Activated naive CD8-positive, alpha-beta T cell treated with anti-CD3 and anti-CD28 coated beads, Interleukin-2, amount 10 ng/mL, durations not matched to agents 7 days and 5 days (primary cell): ENCODE measurements around the gene SYVN1. TPM values are rescaled to one million over a fixed set of nuclear protein-coding genes. Genes with fewer than 3 reads are reported as not detected.
"Not testable (repeated sequence)": the region's sequence is repeated elsewhere in the genome, so short reads cannot be mapped to it uniquely, and the experiment has no call there.

ENCODE experiments used
- ATAC-seq: fragments of 150-1000 bp; cut with Tn5 transposase; one replicate; pipeline ENCODE4 v1.10.0; 2021; ENCODE audit warnings: low read depth, moderate library complexity
- POLR2A ChIA-PET: fragments of 350-600 bp; sonication (Branson Sonifier 250); formaldehyde crosslinking; loops from one replicate; lab custom pipeline; 2021; ENCODE audit warnings: antibody characterized with exemption; lab: Charles Lee
- DNase-seq: peaks from one replicate; pipeline ENCODE4 v3.0.0; 2021
- H3K27ac Mint-ChIP-seq: one replicate; pipeline ENCODE4 v1.8.0; 2022; ENCODE audit warnings: mild to moderate bottlenecking, mixed read lengths
- H3K27me3 Mint-ChIP-seq: one replicate; pipeline ENCODE4 v1.8.0; 2022; ENCODE audit warnings: mild to moderate bottlenecking, moderate library complexity, mixed read lengths
- H3K36me3 Mint-ChIP-seq: one replicate; pipeline ENCODE4 v1.8.0; 2021; ENCODE audit warnings: mild to moderate bottlenecking, mixed read lengths
- H3K4me1 Mint-ChIP-seq: one replicate; pipeline ENCODE4 v1.8.0; 2021; ENCODE audit warnings: mixed read lengths
- H3K4me3 Mint-ChIP-seq: one replicate; pipeline ENCODE4 v1.8.0; 2022; ENCODE audit warnings: mild to moderate bottlenecking, moderate library complexity, mixed read lengths
- H3K9me3 Mint-ChIP-seq: one replicate; pipeline ENCODE4 v1.8.0; 2021; ENCODE audit warnings: mixed read lengths
- total RNA-seq, 2 experiments: library from RNA; stranded (reverse); gene quantifications; one replicate each; pipeline ENCODE4 v1.2.3, GENCODE V29; 2021

SYVN1 gene
- 10 to 100 TPM; 43.4 to 45.1 TPM for total RNA-seq

- POLR2A ChIA-PET = interaction anchor here (0.6 to 3.8 kb wide), 20 partner anchors 10 to 364 kb away, joined by 3 to 62 read pairs (median 4); partner anchors contain the start of genes ARL2, CAPN1, DPF2 and FAU
- DNase-seq (peak; percentile 93), ATAC-seq (peak; percentile 75)
- Mint-ChIP-seq H3K4me1 (peaks cover 29% of the 10 kb centered on the region), H3K27ac (peak within 1 kb of the TSS; percentile 100), H3K27me3 (no peaks in the 10 kb centered on the region), H3K9me3 (no peaks in the 10 kb centered on the region), H3K36me3 (peaks cover 4% of the 10 kb centered on the region), H3K4me3 (peak within 1 kb of the TSS; percentile 99)
Measured at GRCh38 chr11:65134240-65134951, at the start of gene SYVN1. Gene SYVN1, minus strand, starts transcription at chr11:65134519. Its CDS starts 918 bp downstream, at chr11:65133601.

GRCh38 chr11:65183201-65183891 lies 49.0 kb upstream of the SYVN1 start:
- POLR2A ChIA-PET = interaction anchor here (1.6 to 4.5 kb wide), 5 partner anchors 13 to 79 kb away, joined by 6 to 30 read pairs (median 15); partner anchors contain the start of genes POLA2, SPDYC, SYVN1 and TM7SF2
- H3K9me3 Mint-ChIP-seq = no peaks in the 10 kb centered on the region
- H3K36me3 Mint-ChIP-seq = peaks cover 9% of the 10 kb centered on the region
- H3K4me1 Mint-ChIP-seq = peaks cover 17% of the 10 kb centered on the region
- DNase-seq = no peak
- H3K4me3 Mint-ChIP-seq = peak overlapping the region; percentile 59
- H3K27ac Mint-ChIP-seq = no peak overlapping the region
- H3K27me3 Mint-ChIP-seq = peaks cover 4% of the 10 kb centered on the region
- no peak for ATAC-seq

- POLR2A ChIA-PET = interaction anchor here (0.6 to 4.5 kb wide), 10 partner anchors 13 to 170 kb away, joined by 3 to 30 read pairs (median 9); partner anchors contain the start of genes DPF2, FAU, MRPL49 and POLA2
- DNase-seq (no peak), ATAC-seq (peak; percentile 16)
- H3K27me3 Mint-ChIP-seq = peaks cover 4% of the 10 kb centered on the region
- H3K36me3 Mint-ChIP-seq = peaks cover 9% of the 10 kb centered on the region
- H3K9me3 Mint-ChIP-seq = no peaks in the 10 kb centered on the region
- H3K4me1 Mint-ChIP-seq = peaks cover 17% of the 10 kb centered on the region
- H3K27ac Mint-ChIP-seq = peak overlapping the region; percentile 71
- peak overlapping the region; percentile 98 for H3K4me3 Mint-ChIP-seq
Measured at GRCh38 chr11:65182258-65183170, 48.2 kb upstream of the SYVN1 start.

- Mint-ChIP-seq H3K9me3 (no peaks in the 10 kb centered on the region), H3K27ac (peak within 1 kb of the TSS; percentile 91), H3K27me3 (peaks cover 4% of the 10 kb centered on the region), H3K4me1 (peaks cover 17% of the 10 kb centered on the region), H3K36me3 (peaks cover 6% of the 10 kb centered on the region), H3K4me3 (peak within 1 kb of the TSS; percentile 98)
- DNase-seq (peak; percentile 73), ATAC-seq (peak; percentile 77)
- POLR2A ChIA-PET = interaction anchor here (0.8 to 4.5 kb wide), 11 partner anchors 12 to 167 kb away, joined by 3 to 30 read pairs (median 7); partner anchors contain the start of genes ARL2, DPF2, FAU and MRPL49
Measured at GRCh38 chr11:65181569-65182257, 47.4 kb upstream of the SYVN1 start, which contains the start of gene CAPN1. Gene CAPN1, plus strand, starts transcription at chr11:65181928. Its CDS starts 774 bp downstream, at chr11:65182702.

- Mint-ChIP-seq H3K36me3 (peaks cover 4% of the 10 kb centered on the region), H3K27me3 (peaks cover 4% of the 10 kb centered on the region), H3K9me3 (no peaks in the 10 kb centered on the region), H3K4me1 (peaks cover 17% of the 10 kb centered on the region), H3K27ac (peak overlapping the region; percentile 77), H3K4me3 (peak overlapping the region; percentile 89)
- DNase-seq (peak; percentile 77), ATAC-seq (peak; percentile 63)
- POLR2A ChIA-PET = interaction anchor here (0.5 to 4.5 kb wide), 11 partner anchors 11 to 257 kb away, joined by 3 to 30 read pairs (median 7); partner anchors contain the start of genes ARL2, DPF2, FAU and MRPL49
Measured at GRCh38 chr11:65180877-65181568, 46.7 kb upstream of the SYVN1 start.

GRCh38 chr11:65174571-65175010 lies 40.3 kb upstream of the SYVN1 start:
- H3K36me3 Mint-ChIP-seq, H3K4me1 Mint-ChIP-seq, POLR2A ChIA-PET, ATAC-seq, H3K9me3 Mint-ChIP-seq, H3K27me3 Mint-ChIP-seq, H3K4me3 Mint-ChIP-seq, H3K27ac Mint-ChIP-seq, DNase-seq: not testable (repeated sequence)

DNA sequence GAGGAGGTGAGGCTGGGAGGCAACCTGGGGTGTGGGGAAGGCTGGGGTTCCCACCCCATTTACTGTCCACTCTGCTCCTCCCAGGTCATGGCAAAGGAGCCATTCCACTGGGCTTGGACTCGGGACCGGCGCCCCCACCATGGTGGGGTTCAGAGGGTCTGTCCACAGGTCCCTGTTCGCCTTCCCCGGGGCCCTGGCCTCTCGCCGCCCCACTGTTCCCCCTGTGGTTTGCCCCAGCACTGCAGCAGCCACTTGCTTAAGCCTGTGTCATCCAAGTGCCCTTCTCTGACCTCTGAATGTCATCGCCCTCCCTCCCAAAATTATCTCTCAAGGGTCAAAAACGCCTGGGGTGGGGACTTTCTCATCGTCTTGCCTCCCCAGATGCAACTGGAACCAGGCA lies 38.3 kb upstream of the SYVN1 start:
- DNase-seq (no peak), ATAC-seq (no peak)
- Mint-ChIP-seq H3K9me3 (no peaks in the 10 kb centered on the region), H3K27me3 (no peaks in the 10 kb centered on the region), H3K27ac (no peak overlapping the region), H3K4me1 (peaks cover 9% of the 10 kb centered on the region), H3K4me3 (no peak overlapping the region), H3K36me3 (no peaks in the 10 kb centered on the region)
- POLR2A ChIA-PET = no interaction called here

DNA sequence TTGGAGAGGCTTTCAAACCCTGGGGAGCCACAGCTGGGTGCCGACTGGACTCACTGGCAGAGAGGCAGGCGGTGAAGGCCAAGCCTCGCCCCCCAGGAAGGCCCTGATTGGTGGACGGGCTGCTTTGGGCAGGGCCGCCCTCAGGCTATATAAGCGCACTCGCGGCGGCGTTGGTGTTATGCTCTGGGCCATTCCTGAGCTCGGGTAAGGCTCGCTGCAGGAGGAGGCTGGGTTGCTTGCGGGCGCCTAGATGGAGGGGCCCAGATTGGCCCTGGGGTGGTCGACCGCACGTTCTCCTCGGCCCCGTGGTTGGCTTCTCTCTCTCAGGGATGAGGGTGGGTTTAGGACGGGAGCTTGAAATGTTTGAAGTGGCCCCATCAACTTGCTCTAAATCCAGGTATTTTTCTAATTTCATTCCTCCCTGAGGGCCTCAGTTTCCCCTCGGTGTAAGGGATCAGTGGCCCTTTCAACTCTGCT lies 35.8 kb upstream of the SYVN1 start, which contains the start of gene SPDYC:
Gene SPDYC (plus strand): TSS at position 176 of the 477 bp plus-strand sequence. CDS start 1,125 bp downstream, outside the sequence.
- no peaks in the 10 kb centered on the region for H3K36me3 Mint-ChIP-seq
- POLR2A ChIA-PET = interaction anchor here (1.7 to 2.4 kb wide), 2 partner anchors 12 to 35 kb away, joined by 6 to 11 read pairs; partner anchors contain the start of gene CAPN1
- no peak within 1 kb of the TSS for H3K4me3 Mint-ChIP-seq
- peaks cover 11% of the 10 kb centered on the region for H3K4me1 Mint-ChIP-seq
- H3K27me3 Mint-ChIP-seq = peaks cover 3% of the 10 kb centered on the region
- no peak for ATAC-seq
- peak within 1 kb of the TSS; percentile 79 for H3K27ac Mint-ChIP-seq
- no peak for DNase-seq
- H3K9me3 Mint-ChIP-seq = no peaks in the 10 kb centered on the region

DNA sequence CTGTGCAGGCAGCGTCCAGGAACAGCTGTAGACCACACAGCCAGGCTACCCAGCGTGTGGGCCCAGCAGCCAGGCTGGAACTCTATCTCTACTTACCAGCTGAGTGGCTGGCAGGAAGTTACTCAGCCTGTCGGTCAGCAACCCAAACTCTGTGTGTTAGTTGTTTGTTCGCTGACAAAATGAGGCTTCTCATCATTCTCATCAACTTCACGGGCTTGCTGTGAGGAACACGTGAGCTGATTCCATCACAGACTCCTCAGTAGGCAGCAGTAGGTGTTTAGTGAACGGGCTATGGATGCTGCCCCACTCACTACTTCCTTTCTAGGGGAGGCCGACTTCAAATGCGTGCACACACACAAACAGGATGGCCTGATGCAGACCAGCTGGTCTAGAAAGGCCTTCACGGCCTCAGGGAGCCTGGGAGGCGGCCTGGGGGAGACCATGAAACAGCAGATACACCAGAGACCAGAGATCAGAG lies 34.9 kb upstream of the SYVN1 start:
- peak overlapping the region; percentile 79 for H3K27ac Mint-ChIP-seq
- DNase-seq = no peak
- peaks cover 11% of the 10 kb centered on the region for H3K4me1 Mint-ChIP-seq
- no peaks in the 10 kb centered on the region for H3K36me3 Mint-ChIP-seq
- no peak overlapping the region for H3K4me3 Mint-ChIP-seq
- peaks cover 3% of the 10 kb centered on the region for H3K27me3 Mint-ChIP-seq
- peak; percentile 50 for ATAC-seq
- POLR2A ChIA-PET = interaction anchor here (0.7 to 2.4 kb wide), 3 partner anchors 13 to 40 kb away, joined by 4 to 11 read pairs (median 6); partner anchors contain the start of gene CAPN1
- H3K9me3 Mint-ChIP-seq = no peaks in the 10 kb centered on the region

GRCh38 chr11:65167656-65168055 lies 33.3 kb upstream of the SYVN1 start:
- DNase-seq = no peak
- no peak for ATAC-seq
- Mint-ChIP-seq H3K27ac (no peak overlapping the region), H3K4me1 (peaks cover 11% of the 10 kb centered on the region), H3K36me3 (no peaks in the 10 kb centered on the region), H3K27me3 (peaks cover 3% of the 10 kb centered on the region), H3K9me3 (no peaks in the 10 kb centered on the region), H3K4me3 (no peak overlapping the region)
- POLR2A ChIA-PET = no interaction called here

GRCh38 chr11:65166893-65167292 lies 32.6 kb upstream of the SYVN1 start:
- Mint-ChIP-seq H3K4me3 (no peak overlapping the region), H3K27me3 (peaks cover 3% of the 10 kb centered on the region), H3K36me3 (no peaks in the 10 kb centered on the region), H3K4me1 (peaks cover 11% of the 10 kb centered on the region), H3K27ac (no peak overlapping the region), H3K9me3 (no peaks in the 10 kb centered on the region)
- POLR2A ChIA-PET = no interaction called here
- no peak for DNase-seq
- ATAC-seq = no peak
